NB4 (cell line): ENCODE data around the gene GGT6.

Experiments
- CTCF ChIP-seq: IDR thresholded peaks from one replicate; pipeline ENCODE4 v1.5.1; 2012; ENCODE audit warnings: low read depth, low read length
- MAX ChIP-seq: IDR thresholded peaks from 2 replicates; pipeline ENCODE4 v1.6.1; 2011; ENCODE audit warnings: low read depth, low read length
- MYC ChIP-seq: IDR thresholded peaks from 2 replicates; pipeline ENCODE4 v1.6.1; 2011; ENCODE audit warnings: low read depth, low read length
- POLR2A ChIP-seq: IDR thresholded peaks from 2 replicates; pipeline ENCODE4 v1.6.1; 2011; ENCODE audit warnings: mild to moderate bottlenecking; ENCODE audit not compliant: insufficient read length; ENCODE audit errors: extremely low read depth

DNA sequence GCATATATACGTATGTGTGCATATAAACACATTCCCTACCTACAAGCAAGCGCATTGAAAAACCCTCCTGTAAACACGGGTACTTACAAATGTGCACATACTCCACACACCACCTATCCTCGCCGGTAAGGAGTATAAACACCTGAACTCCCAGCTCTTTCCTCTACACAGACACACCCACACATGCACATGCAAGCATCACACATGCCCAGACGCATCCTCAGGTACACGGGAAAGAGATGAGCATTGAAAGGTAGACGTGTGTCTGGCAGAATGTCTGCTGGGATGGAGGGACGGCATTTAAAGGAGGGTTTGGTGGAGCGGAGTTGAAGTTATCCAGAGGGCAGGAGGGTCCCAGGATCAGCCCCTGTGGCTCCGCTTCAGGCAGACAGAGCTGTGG is 19.3 kb upstream of the GGT6 start:
- TF ChIP-seq CTCF (no peak), POLR2A (no peak), MAX (no peak), MYC (no peak)
